A172 (cell line): ENCODE results near the gene EPS8. TPM values are rescaled to one million over a fixed set of nuclear protein-coding genes. Genes with fewer than 3 reads are reported as not detected.
A peak's percentile ranks its signal among the peaks of the same experiment; 100 is the strongest.

ENCODE experiments used
- DNase-seq: peaks from one replicate; pipeline ENCODE4 v3.0.0-alpha.2; 2015; ENCODE audit warnings: low spot score
- total RNA-seq: library from RNA; depleted of rRNA; stranded (reverse); fragments of >200 nt; shearing (Covaris generic); gene quantifications from 2 replicates; pipeline ENCODE4 v1.2.3, GENCODE V29; 2014; rRNA removed

EPS8 gene
- 33.4 and 38.9 TPM in 2 replicates for total RNA-seq

DNA sequence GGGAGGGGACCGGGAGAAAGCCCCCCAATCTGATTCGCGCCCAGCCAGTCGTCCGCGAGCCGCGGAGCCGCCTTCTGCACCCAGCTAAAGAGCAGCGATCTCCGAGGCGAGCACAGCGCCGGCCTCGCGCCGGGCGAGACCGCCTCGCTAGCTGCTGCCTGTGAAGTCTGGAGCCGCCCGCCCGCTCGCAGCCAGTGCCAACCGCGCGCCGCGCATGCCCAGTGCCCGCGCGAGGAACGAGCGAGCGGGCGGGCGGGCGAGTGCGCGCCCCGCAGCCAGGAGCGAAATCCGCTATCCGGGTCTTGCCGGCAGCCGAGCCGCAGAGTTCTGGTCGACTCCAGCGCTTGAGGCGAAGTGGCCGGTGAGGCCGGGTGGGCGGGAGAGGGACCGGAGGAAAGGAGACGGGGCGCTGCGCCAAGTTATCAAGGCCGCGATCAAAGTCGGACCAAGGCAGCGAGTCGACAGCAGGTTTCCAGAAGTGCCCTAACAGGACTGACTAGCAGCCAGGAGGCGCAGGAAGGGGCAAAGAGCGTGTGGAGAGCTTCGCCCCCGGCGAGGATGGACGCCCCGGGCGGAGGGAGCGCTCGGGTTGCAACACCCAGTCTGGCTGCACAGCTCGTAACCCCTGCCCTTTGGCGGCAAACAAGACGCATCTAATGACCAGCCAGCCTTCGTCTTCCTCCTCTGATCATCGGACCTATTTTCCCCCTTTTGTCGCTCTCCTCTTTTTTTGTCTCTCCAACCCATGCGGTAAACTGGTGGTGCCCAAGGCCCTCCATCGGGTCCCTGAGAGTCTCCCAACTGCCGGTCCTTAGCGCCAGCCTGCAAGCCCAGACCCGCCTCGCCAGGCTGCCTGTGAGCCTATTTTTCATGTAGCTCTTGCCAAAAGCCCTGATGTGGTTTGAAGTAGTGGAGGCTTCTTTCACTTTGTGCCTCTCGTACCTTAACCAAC, at the start of gene EPS8:
Gene EPS8 (minus strand): TSS at position 169 of the 952 bp plus-strand sequence. CDS start 106,437 bp downstream, outside the sequence.
- DNase-seq: peak; percentile 63

DNA sequence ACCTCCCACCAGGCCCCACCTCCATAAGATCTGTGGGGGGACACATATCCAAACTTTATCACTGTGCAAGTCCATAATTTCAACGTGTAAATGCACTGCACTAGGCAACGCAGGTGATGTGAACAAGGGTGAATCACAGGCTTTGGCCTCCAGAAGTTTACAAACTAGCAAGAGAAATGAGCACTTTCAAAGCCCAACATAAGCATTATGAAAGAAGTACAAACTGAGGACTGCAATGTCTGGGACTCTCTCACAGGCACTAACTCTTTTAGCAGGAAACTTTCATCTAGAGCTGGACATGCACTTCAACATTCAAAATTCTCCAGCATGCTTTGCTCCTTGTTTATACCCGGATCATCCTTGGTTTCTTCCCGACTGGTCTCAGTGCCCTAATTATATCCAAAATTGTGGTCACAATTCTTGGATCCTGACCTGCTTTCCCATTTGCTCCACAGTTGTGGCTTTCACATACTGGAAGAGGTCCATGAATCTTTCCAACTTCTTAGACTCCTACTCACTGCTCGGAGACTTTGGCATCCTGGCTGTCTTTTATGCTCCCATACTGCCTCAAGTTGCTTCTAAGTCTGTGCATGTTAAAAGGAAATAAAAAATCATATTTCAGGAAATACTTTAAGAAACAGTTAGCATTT, 48.1 kb upstream of the EPS8 start:
- DNase-seq: no peak

GRCh38 chr12:15834575-15834974, 45.4 kb upstream of the EPS8 start:
- DNase-seq: no peak

- no peak for DNase-seq
Observed at GRCh38 chr12:15831315-15831978, 42.3 kb upstream of the EPS8 start.

GRCh38 chr12:15830538-15830937, 41.4 kb upstream of the EPS8 start:
- no peak for DNase-seq

DNA sequence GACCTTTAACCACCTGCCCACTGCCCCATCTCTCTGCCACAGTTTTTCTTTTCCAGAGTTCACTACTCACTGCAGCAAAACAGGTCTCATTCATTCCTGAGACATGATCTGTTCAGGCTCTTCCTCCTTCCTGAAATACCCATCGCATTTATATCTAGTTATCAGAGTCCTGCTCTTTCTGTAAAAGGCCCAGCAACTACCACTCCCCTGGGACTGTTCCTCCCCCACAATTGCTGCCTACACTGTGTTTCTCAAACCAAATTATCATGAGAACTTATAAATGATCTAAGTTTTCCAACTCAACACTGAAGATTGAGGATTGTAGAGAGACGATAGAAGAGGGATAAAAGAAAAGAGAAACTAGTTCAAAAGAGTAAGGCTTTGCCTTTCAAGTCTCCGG, 40.8 kb upstream of the EPS8 start:
- DNase-seq: no peak

- DNase-seq: no peak
Observed at GRCh38 chr12:15829255-15829654, 40.1 kb upstream of the EPS8 start.

DNA sequence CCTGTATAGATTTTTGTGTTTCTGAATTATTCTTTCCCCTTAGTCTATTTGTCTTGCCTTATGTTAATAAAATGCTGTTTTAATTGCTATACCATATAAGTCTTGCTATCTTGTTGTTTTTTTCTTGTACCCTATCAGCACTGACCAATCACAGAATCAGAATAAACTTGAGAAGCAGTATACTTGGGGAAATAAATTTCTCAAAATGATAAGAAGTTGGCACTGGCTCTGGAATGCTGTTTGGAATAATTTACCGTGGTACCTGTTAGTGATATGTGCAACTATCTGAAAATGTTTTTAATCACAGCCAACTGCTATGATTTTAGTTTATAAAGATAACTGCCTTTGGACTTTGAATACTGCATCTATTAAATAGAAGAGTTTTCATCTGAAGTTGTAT, 37.9 kb upstream of the EPS8 start:
- no peak for DNase-seq

- no peak for DNase-seq
Observed at GRCh38 chr12:15824516-15824915, 35.3 kb upstream of the EPS8 start.

GRCh38 chr12:15823360-15824128, 34.4 kb upstream of the EPS8 start:
- no peak for DNase-seq

GRCh38 chr12:15819644-15820437, 30.7 kb upstream of the EPS8 start:
- no peak for DNase-seq

DNA sequence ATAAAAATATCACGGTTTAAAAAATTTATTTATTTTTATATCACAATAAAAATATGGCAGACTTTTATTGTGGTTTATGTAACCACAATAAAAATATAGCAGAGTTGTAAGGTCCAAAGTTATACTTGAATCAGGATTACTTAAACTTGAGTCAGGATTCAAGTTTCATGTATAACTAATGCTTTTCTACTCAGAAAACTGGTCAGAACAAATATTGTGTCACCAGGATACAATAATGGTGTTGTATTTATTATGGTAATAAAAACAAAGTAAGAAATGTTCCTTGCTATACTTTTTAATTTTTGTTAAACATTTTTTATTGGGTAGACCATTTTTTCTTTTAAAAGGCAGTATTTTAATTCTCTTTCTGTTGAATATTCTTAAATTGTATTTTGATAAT, 29.2 kb upstream of the EPS8 start:
- no peak for DNase-seq

DNA sequence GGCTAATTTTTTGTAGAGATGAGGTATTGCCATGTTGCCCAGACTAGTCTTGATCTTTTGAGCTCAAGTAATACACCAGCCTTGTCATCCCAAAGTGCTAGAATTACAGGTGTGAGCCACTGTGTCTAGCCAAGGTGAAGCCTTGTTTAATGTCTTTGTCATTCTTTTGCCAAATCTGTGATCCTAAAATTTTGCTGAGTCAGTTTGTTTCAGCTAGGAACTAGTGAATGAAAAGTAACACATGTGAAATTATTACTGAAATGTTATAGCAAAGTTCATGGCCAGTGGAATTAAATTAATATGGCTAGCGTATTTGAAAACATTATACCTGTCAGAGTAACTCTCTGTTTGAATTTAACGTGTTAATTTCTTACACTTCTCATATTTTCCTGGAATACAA, 26.5 kb upstream of the EPS8 start:
- DNase-seq: no peak

GRCh38 chr12:15811214-15812127, 22.3 kb upstream of the EPS8 start:
- no peak for DNase-seq

GRCh38 chr12:15808652-15809051, 19.5 kb upstream of the EPS8 start:
- DNase-seq: no peak

GRCh38 chr12:15808250-15808649, 19.1 kb upstream of the EPS8 start:
- DNase-seq: no peak

DNA sequence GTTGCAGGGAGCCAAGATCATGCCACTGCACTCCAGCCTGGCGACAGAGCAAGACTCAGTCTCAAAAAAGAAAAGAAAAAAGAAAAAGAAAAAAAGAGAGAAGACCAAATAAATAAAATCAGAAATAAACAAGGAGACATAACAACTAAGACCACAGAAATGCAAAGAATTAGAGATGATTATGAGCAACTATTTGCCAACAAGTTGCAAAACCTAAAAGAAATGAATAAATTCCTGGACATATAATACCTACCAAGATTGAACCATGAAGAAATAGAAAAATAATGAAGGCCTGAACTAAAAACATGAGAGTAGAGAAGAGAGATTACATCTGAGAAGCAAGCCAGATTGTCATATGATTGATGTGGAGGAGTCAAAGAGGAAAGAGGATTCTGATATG, 17.6 kb upstream of the EPS8 start:
- DNase-seq: no peak

DNA sequence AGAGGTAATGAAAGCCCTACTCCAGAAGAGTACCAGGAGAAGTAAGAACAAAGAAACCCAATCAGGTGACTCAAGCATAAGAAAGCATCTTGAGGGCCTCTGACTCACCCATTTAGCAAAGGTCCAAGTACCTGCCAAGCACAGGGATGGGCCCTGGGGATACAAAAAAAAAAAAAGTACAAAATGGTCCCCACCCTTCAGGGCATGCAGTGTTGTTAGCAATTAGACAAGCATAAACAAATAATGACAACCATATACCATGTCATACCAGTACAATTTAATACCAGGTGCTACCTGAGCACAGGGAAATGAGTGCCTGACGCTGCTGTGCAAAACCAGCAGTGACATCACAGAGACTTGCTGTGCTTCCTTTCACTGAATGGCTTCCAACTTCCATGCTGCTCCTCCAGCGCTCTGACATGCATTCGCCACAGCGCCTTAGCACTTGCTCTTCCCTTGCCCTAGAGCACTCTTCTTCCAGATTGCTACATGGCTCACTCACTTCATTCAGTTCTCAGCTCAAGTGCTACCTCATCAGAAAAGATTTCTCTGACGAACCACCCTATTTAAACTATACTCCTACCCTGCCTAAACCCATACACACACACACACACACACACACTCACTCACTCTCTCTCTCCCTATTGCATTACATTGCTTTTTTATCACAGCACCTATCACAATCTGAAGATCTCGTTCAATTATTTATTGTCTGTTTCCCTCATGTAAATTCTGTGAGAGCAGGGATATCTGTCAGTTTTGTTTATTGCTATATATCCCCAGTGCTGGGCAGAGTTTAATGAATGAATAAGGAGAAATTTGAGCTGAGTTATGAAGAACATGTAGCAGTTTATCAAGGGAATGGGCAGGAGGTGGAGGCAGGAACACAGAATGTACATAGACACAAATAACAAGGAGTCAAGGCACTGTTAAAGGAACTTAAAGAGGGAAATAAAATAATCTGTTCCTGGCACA, 12.9 kb upstream of the EPS8 start:
- no peak for DNase-seq

DNA sequence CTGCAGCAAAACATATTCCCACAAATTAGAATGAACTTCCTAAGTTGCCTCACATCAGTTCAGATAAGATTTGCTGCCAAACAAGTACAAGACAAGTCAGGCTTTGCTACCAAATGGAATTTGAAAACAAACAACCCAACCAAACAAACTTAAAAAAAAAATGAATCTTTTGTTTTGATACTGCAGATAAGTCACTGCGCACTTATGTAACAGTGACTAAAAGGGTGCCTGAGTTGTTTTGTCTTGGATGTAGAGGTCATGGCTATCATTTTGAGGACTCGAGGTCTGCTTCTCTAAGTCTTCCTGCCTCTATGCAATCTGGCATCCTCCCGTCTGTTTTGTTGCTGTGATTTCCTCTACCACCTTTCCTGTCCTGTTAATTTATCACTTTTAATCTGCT, 11.1 kb upstream of the EPS8 start:
- DNase-seq: no peak
